DND-41 (cell line): ENCODE results near the gene TIGD1.

Experiments
- EZH2 ChIP-seq: IDR thresholded peaks from 3 replicates; pipeline ENCODE4 v1.6.1; 2012; ENCODE audit warnings: borderline replicate concordance, low read depth, mild to moderate bottlenecking, moderate library complexity, low read length, inconsistent platforms; ENCODE audit not compliant: severe bottlenecking
- TF ChIP-seq, protein P1 (sequence below): IDR thresholded peaks from 2 replicates; pipeline ENCODE4 v1.5.1; 2012; ENCODE audit warnings: borderline replicate concordance, low read length, moderate library complexity, mild to moderate bottlenecking; ENCODE audit not compliant: poor library complexity, severe bottlenecking; ENCODE audit errors: extremely low read depth

DNA sequence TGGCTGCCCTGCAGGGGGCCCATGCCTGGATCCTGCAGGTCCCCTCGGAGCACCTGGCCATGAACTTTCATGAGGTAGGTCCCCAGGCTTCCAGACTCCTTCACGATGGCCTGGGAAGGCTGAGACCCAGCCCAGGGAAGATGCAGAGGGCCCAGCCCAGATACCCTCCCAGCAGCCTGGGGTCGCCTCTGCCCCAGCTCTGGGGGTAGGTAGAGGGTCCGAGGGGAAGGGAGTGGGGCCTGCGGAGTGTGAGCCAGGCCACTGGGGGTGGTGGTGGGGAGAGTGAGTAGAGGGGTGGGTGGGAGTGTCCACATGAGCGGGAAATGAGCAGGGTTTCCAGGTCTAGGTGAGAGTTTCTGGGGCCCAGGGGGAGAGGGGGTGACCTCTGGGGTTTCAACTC, 25.6 kb downstream of the TIGD1 start:
- TF ChIP-seq, protein P1, sequence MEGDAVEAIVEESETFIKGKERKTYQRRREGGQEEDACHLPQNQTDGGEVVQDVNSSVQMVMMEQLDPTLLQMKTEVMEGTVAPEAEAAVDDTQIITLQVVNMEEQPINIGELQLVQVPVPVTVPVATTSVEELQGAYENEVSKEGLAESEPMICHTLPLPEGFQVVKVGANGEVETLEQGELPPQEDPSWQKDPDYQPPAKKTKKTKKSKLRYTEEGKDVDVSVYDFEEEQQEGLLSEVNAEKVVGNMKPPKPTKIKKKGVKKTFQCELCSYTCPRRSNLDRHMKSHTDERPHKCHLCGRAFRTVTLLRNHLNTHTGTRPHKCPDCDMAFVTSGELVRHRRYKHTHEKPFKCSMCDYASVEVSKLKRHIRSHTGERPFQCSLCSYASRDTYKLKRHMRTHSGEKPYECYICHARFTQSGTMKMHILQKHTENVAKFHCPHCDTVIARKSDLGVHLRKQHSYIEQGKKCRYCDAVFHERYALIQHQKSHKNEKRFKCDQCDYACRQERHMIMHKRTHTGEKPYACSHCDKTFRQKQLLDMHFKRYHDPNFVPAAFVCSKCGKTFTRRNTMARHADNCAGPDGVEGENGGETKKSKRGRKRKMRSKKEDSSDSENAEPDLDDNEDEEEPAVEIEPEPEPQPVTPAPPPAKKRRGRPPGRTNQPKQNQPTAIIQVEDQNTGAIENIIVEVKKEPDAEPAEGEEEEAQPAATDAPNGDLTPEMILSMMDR: no peak
- no peak for TF ChIP-seq EZH2
